ENCODE measurements around the gene EYA3. TPM values are rescaled to one million over a fixed set of nuclear protein-coding genes. Genes with fewer than 3 reads are reported as not detected.

EYA3 gene
- total and polyA plus RNA-seq, 2 of the 8 experiments (the other 6 are each of a cell fraction or from before 2014, with no cell fraction given) = 15.0 to 33.9 TPM

DNA sequence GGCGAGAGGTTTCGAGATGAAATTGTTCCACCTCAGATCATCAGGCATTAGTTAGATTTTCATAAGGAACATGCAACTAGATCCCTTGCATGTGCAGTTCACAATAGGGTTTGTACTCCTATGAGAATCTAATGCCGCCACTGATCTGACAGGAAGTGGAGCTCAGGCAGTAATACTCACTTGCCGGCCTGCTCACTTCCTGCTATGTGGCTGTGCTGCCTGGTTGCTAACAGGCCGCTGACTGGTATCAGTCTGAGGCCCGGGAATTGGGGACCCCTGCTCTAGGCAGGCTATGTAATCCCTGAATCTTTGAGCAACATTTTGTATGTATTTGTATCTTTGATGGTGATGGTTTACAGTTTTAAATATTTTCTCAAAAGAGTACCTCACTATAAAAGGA lies 96.1 kb downstream of the EYA3 start:
- Histone ChIP-seq H3K4me2 (ENCODE audit: insufficient read depth in 1 of 2, low read depth in 2 of 2, low read length in 2 of 2) (no peak overlapping the region), H2BK20ac (ENCODE audit: low read length) (no peak overlapping the region), H3K9ac (replicated peaks in 1 of 4; ENCODE audit: extremely low read depth in 1 of 4, low read depth in 3 of 4, low read length in 3 of 4) (no peak overlapping the region), H3K23me2 (ENCODE audit: low read depth, low read length) (no peaks in the 10 kb centered on the region), H2BK12ac (ENCODE audit: low read depth, low read length) (no peak overlapping the region), H4K8ac (ENCODE audit: extremely low read depth, insufficient read depth, low read length) (no peak overlapping the region), H3K9me3 (ENCODE audit: insufficient read depth in 2 of 2, low read depth in 1 of 2, low read length in 1 of 2) (no peaks in the 10 kb centered on the region), H2AK5ac (ENCODE audit: low read depth, low read length) (no peak overlapping the region), H4K91ac (replicated peaks; ENCODE audit: insufficient read length, low read length) (no peak overlapping the region), H3K27ac (ENCODE audit: low read depth, low read length) (no peak overlapping the region), H2BK120ac (replicated peaks; ENCODE audit: low read depth, low read length) (no peak overlapping the region), H2BK5ac (ENCODE audit: low read depth, low read length) (no peak overlapping the region), H4K20me1 (replicated peaks in 1 of 2; ENCODE audit: control insufficient read depth in 1 of 2, insufficient read depth in 2 of 2, low read length in 2 of 2) (no peaks in the 10 kb centered on the region), H3K4me3 (ENCODE audit: extremely low read depth in 1 of 4, insufficient read depth in 2 of 4, low read depth in 3 of 4, low read length in 4 of 4) (no peak overlapping the region), H3K23ac (ENCODE audit: insufficient read length) (no peak overlapping the region), H3K27me3 (replicated peaks in 1 of 4; ENCODE audit: control insufficient read depth in 3 of 4, extremely low read depth in 1 of 4, insufficient read depth in 3 of 4, low read length in 3 of 4) (no peaks in the 10 kb centered on the region), H3K18ac (ENCODE audit: extremely low read depth, low read length) (no peak overlapping the region), H3K56ac (replicated peaks; ENCODE audit: insufficient read length, low read depth, low read length) (no peak overlapping the region), H3K4me1 (replicated peaks in 1 of 4; ENCODE audit: control insufficient read depth in 3 of 4, insufficient read depth in 4 of 4, low read length in 3 of 4) (no peaks in the 10 kb centered on the region), H3K14ac (ENCODE audit: insufficient read length) (no peak overlapping the region), H4K5ac (ENCODE audit: insufficient read length, low read depth, low read length) (no peak overlapping the region), H3K4ac (replicated peaks; ENCODE audit: insufficient read length, low read depth, low read length) (no peak overlapping the region), H2AFZ (ENCODE audit: low read length) (no peak overlapping the region), H3K79me1 (ENCODE audit: low read depth, low read length) (no peaks in the 10 kb centered on the region), H3K79me2 (ENCODE audit: control insufficient read depth in 1 of 2, insufficient read depth in 2 of 2, low read length in 2 of 2) (no peaks in the 10 kb centered on the region), H3K36me3 (ENCODE audit: control insufficient read depth in 2 of 4, insufficient read depth in 4 of 4, low read length in 3 of 4) (peaks cover 11 to 55% (median 41%) of the 10 kb centered on the region in 4 experiments), H2BK15ac (ENCODE audit: low read length) (no peak overlapping the region)
- DNase-seq (ENCODE audit: low read depth in 1 of 2, low spot score in 2 of 2) = no peak
- FAIRE-seq = no peak
- ChIA-PET POLR2A (ENCODE audit: partially characterized antibody) (no interaction called here), CTCF (ENCODE audit: partially characterized antibody) (interaction anchor here (0.5 to 1.9 kb wide), 2 partner anchors 12 to 352 kb away, joined by 3 to 5 read pairs; no protein-coding TSS in a partner anchor)
- no peak for TF ChIP-seq SP4 (IDR thresholded peaks at IDR 0.05; ENCODE audit: low read length)
- 93% methylated on average over 6 of the region's 6 CpGs; no CpG with 5 or more reads in 1 of the 2 experiments for WGBS, 2 experiments (ENCODE audit: extremely low coverage in 1 of 2, insufficient coverage in 1 of 2, insufficient read length in 1 of 2, insufficient replicate concordance in 2 of 2, low coverage in 1 of 2, low lambda C conversion rate in 2 of 2, missing lambda C conversion rate in 1 of 2)

Data from H1 (cell line).